Stimulated activated CD8-positive, alpha-beta memory T cell treated with anti-CD3 and anti-CD28 coated beads, Interleukin-7, amount 100 ng/mL, for 4 hours (primary cell): Measurements from ENCODE around the gene CYP46A1.
"Not testable (repeated sequence)": the region's sequence is repeated elsewhere in the genome, so short reads cannot be mapped to it uniquely, and the experiment has no call there.

Experiments
- DNase-seq, 2 donors: peaks; one replicate each; pipeline ENCODE4 v3.0.0-alpha.2; 2020; ENCODE audit warnings: low read depth in 2 of 2

The CYP46A1 gene

DNA sequence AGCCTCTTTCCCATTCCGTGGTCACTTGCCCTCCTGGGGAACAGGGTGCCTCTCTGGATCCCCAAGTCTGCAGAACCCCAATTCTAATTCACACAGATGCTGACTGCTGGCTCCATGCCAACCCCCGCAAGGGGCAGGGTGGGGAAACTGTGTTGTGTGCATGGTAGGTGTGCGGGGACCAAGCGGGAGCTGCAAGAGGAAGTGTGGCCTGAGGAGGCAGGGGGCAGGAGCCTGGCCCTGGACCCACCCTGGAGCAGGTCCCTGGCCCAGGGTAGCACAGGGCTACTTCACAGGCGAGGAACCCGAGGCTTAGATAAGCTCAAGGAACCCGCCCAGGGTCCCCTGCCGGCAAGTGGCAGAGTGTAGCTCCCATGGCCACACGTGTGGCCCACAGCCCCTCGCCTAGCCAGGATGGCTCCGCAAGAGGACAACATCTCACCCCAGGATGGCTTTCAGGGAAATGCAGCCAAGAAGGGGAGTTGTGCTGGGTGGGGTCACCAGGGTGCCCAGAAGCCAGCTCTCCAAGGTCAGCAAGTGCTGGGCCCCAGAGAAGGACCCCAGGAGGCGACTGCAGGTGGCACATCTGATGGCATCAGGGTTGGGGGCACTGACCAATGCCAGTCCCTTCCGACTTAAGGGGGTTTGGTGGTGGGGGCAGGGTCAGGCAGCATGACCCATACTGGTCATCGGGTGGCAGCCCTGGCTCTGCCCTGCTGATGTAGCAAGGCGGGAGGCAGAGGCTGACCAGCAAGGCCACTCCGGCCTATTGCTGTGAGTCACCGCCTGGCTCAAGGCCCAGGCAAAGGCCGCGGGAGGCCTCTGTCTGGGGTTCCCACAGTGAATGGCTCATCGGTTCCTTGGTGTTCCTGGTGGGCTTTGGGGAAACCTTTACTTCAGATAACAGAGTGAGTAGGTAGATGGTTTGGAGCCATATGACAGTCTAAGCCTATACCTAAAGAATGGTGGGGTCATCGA, 71.8 kb downstream of the CYP46A1 start:
- DNase-seq, result no peak

- DNase-seq, result no peak
These were observed 72.7 kb downstream of the CYP46A1 start for GRCh38 chr14:99756796-99757195.

GRCh38 chr14:99757331-99758070, 73.4 kb downstream of the CYP46A1 start:
- no peak for DNase-seq

DNA sequence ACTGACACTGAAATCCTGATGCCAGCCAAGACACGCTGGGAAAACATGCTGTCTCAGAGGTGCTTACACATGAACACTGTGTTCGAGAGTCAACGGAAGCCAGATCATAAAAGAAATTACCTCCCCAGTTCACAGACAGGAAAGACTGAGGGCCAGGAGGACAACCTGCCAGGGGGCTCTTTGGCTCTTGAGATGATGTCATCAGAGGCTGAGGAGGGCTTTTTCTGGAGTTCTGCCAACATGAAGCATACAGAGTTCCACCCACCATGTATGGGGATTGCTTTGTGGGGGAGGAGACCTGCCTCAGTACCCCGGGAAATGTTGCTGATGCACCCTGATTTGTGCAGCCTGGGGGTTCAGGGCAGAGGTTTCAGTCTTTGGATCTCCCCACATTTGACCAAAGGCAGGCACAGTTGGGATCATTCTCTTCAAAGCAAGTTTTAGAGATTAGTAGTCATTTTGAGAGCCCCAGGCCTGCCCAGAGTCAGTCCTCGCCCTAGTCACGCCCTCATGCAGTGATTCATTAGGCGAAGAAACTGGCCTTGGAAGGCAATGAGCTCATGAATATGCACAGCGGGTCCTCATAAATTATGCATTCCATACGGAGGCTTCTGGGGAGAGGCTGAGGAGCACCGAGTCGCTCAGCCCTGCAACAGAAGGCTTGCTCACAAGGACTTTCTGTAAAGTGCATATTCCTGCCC, 74.2 kb downstream of the CYP46A1 start:
- DNase-seq, result no peak

DNA sequence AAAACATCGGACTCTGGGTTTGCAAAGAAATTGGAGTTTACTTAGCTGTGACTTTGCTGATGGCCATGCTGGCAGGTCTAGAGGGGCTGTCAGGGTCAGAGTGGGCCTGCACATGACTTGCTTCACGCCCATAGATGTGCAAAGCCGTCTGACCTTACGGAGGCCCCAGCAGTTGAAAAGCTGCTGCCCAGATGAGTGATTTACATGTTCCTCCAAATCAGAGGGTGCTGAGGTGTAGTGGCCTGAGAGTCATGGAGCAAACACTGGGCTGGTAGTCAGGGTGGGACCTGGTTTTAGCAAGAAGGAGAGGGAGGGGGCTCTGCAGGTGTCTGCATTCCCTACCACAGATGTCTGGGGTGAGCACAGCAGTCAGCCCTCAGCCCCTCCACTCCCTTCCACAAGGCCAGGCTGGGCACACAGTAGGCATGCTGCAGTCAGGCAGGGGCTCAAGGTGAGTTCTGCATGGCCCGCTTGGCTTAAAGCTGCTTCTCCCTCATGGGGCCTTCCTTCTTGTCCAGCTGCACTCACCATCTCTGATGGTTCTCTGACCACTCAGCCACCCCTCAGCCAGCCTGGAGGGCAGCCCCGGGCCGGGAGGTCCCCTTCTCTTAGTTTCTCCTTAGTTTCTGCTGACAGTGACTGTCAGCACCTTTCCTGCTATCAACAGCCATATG, 74.9 kb downstream of the CYP46A1 start:
- DNase-seq, result no peak

- no peak for DNase-seq
These were observed 75.4 kb downstream of the CYP46A1 start for GRCh38 chr14:99759546-99759925.

GRCh38 chr14:99760817-99761216, 76.7 kb downstream of the CYP46A1 start:
- no peak for DNase-seq

DNA sequence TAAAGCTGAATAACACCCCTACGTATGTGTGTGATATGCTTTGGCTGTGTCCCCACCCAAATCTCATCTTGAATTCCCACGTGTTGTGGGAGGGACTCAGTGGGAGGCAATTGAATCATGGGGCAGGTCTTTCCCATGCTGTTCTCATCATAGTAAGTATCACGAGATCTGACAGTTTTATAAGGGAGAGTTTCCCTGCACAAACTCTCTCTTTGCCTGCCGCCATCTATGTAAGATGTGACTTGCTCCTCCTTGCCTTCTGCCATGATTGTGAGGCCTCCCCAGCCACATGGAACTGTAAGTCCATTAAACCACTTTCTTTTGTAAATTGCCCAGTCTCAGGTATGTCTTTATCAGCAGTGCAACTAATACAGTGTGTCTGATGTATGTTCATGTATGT, 78.8 kb downstream of the CYP46A1 start:
- not testable (repeated sequence) for DNase-seq

DNA sequence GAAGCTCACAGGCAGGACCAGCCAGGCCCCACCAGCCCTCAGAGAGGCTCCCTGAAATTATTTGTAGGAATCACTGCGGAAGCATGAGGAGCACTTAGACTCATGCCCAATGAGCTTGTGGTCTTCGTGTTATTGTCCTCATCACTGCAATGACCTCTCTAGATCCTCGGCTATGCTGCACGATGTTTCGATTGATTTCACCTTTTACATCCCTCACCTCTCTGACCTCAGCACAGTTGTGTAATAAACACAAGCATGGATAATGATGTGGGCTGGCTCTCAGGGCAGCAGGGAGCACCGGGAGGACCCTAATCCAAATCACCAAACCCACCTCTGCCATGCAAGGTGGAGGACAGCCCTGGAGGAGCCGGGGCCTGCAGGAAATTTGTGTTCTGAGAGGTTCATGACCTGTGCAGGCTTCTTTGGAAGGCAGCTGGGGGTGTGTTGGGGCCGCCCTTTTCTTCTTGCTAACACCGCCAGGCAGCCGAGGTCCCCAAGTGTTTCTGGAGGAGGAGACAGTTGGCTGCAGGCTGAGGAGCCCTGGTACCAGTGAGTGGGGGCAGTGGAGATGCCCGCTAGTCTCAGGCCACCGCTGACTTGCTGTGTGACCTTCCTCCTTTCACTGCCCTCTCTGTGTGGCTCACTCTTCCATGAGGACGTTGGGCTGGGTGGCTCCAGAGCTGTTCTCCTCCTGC, 79.6 kb downstream of the CYP46A1 start:
- no peak for DNase-seq

GRCh38 chr14:99764222-99764706, 80.2 kb downstream of the CYP46A1 start:
- no peak for DNase-seq

DNA sequence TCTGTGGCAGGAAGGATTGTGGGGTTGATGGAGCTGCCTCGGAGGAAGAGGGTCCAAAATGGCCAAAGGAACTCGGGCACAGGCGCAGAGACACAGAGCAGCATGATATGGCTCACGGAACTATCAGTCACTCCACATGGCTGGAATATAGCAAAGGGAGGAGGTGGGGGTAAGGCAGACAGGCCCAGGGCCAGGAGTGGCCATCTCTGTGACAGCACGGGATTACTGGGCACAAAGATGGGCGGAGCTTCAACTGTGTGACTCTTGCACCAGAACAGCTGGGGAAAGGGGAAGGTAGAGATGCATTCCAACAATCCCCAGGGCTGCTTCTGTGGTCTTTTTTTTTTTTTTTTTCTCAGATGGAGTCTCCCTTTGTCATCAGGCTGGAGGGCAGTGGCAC, 84.3 kb downstream of the CYP46A1 start:
- no peak for DNase-seq

DNA sequence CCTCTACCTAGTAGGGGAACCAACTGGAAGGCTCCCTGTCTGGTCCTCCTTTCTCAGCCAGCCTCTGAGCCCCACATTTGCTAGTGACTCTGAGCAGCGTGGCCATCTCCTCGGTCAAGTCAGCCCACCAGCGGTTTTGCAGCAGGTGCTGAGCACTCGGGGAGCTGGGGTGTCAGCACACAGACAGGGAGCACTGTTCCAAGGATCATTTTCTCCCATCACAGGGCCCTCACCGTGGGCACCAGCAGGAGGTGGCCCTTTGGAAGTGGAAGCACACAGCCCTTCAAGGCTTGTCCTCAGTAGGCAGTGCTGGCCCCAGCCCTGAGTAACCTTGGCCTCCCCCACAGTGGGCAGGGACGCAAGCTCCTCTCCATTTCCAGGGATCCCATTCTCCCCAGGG, 85.0 kb downstream of the CYP46A1 start:
- no peak for DNase-seq

DNA sequence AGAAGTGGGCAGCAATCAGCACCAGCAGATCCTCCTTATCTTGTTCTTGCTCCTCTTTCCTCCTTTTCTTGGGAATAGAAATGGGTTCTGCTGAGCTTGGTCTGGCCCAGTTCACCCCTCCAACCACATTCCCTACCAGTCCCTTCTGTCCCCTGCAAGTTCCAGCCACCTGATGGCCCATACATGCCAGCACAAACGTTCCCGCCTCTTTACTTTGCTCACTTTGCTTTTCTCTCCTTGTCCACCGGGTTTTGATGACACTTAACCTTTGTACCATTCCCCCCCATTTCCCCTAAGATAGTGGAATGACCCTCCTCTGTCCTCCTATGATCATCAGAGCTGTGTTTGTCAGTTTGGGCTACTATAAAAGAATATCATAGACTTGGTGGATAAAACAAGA, 85.7 kb downstream of the CYP46A1 start:
- DNase-seq, result no peak

DNA sequence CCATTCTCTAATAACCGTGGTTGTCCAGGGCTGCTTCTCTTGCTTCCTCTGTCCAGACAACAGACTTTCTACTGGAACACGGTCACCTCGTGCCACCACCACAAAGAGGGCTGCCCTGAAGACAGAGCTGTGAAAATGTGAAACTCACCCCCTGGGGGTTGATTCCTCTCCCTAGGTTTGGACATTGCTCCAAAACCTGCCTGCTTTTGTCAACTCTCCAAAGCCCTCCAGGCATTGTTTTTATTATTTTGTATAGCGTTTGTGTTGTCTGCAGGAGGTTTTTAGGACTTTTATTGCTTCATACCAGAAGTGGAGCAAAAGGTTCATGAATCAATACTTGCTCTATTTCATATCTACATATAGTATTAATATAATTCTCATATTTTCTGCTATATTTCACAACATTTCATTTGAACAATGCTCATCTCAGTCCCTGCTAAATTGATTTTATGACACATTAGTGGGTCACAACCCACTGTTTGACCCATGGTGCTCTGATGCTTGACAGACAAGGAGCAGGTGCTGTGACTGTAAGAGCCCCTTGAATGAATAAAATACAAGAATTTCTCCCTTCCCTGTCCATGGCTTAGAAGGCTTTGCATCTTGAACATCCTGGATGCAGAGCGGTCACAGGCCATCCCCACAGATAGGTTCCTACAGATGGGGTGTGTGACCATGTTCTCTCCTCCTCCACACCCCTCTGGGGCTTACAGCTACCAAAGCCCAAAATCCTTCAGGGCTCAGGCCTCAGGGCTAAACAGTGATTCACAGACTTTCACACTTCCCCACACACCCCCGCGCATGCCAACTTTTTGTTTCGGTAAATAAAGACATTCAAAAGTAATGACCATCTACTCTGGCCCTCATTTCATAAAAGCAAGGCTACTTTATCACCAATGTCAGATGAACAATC, 88.5 kb downstream of the CYP46A1 start:
- DNase-seq, result no peak

- DNase-seq, result no peak
These were observed 89.7 kb downstream of the CYP46A1 start for GRCh38 chr14:99773521-99774497.

DNA sequence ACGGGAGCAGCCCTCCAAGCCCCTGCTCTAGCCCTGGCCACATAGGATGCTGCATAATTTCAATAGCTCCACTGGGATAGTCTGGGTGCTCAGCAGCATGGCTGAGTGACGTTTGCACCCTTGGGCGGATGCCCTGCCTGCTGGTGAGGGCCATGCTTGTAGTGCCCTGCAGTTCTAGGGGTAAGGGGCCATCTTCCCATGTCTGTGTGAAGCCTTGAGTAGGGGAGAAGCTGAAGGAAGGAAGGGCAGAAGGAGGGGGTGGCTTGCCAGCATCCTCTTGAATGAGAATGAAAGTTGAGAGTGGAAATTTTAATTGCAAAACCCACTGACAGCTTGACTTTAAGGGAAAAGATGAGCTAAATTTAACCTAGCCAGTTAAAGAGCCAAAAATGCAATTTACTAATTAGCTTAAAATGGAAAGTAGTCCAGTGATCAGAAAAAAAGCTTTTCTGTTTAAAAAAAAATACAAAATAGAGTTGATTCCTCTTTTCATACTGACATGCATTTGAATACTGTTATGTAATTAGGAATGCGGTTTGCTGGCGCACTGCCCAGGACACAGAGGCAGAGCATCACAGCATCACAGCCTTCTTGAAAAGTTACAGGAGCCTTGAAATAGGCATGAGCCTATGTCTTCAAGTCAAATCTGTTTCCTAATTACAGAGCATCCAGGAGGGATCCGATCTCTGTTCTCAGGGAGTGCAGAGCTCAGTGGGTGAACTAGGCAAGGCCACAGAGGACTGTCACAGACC, 90.6 kb downstream of the CYP46A1 start:
- no peak for DNase-seq

GRCh38 chr14:99775351-99775750, 91.3 kb downstream of the CYP46A1 start:
- no peak for DNase-seq
